Endothelial cell of umbilical vein (primary cell): ENCODE measurements around the gene CACNG5. TPM values are rescaled to one million over a fixed set of nuclear protein-coding genes. Genes with fewer than 3 reads are reported as not detected.

Experiments
- BruUV-seq: library from RNA; stranded (reverse); fragments of 400-500 nt; replicated peaks from 2 replicates; lab custom pipeline; 2021; lab: Mats Ljungman, UMichigan
- CTCF ChIA-PET: fragments of 300-600, 350-600 bp; sonication (Branson Sonifier 250); formaldehyde crosslinking; loops from one replicate; lab custom pipeline; 2021; ENCODE audit warnings: antibody characterized with exemption, inconsistent platforms; lab: Charles Lee
- POLR2A ChIA-PET: fragments of 300-600, 350-600 bp; sonication (Branson Sonifier 250); formaldehyde crosslinking; loops from one replicate; lab custom pipeline; 2021; ENCODE audit warnings: antibody characterized with exemption, inconsistent platforms; lab: Charles Lee
- DNase-seq: peaks from one replicate; pipeline ENCODE4 v3.0.0-alpha.2; 2011; ENCODE audit warnings: low read depth, low spot score
- FAIRE-seq: peaks from 2 replicates; lab custom pipeline; 2011; peaks lifted over from hg19 to GRCh38; lab: Jason Lieb, UNC
- H2AFZ ChIP-seq: 2 replicates; pipeline ENCODE4 v1.6.0; 2012; ENCODE audit warnings: low read depth, low read length, control low read depth, inconsistent platforms
- H3K27ac ChIP-seq: 2 replicates; pipeline ENCODE4 v1.5.1; 2011; ENCODE audit warnings: low read depth, mild to moderate bottlenecking, control low read depth, low read length, moderate library complexity; ENCODE audit not compliant: insufficient read depth
- H3K27me3 ChIP-seq, 2 experiments: 2 replicates each; pipeline versions ENCODE4 v1.6.0 to v1.6.1; 2011; ENCODE audit warnings: low read length in 2 of 2, mixed read lengths in 1 of 2; ENCODE audit not compliant: control insufficient read depth in 2 of 2, insufficient read depth in 2 of 2
- H3K36me3 ChIP-seq, 2 experiments: 2 replicates in 1 of 2; 3 replicates in 1 of 2; pipeline ENCODE4 v1.5.1; 2011; ENCODE audit warnings: low read length in 2 of 2, mild to moderate bottlenecking in 1 of 2, moderate library complexity in 1 of 2; ENCODE audit not compliant: control insufficient read depth in 2 of 2, insufficient read depth in 2 of 2; ENCODE audit errors: extremely low read depth in 1 of 2
- H3K4me1 ChIP-seq: 3 replicates; pipeline ENCODE4 v1.5.1; 2011; ENCODE audit warnings: mild to moderate bottlenecking, low read length; ENCODE audit not compliant: control insufficient read depth, insufficient read depth; ENCODE audit errors: extremely low read depth
- H3K4me2 ChIP-seq: 2 replicates; pipeline ENCODE4 v1.6.1; 2011; ENCODE audit warnings: low read length, control low read depth, mixed read lengths; ENCODE audit not compliant: insufficient read depth
- H3K4me3 ChIP-seq, 3 experiments: fragments of 200-600 bp in 1 of 3; sonication (generic), shearing (Covaris generic) in 1 of 3; replicated peaks in 1 of 3; 2 replicates each; pipeline ENCODE4 v1.5.1; 2011 to 2016; ENCODE audit warnings: control low read depth in 3 of 3, low read length in 3 of 3, mild to moderate bottlenecking in 2 of 3, inconsistent platforms in 1 of 3, low read depth in 1 of 3, moderate library complexity in 1 of 3; ENCODE audit not compliant: insufficient read depth in 1 of 3
- H3K79me2 ChIP-seq: 2 replicates; pipeline ENCODE4 v1.6.0; 2012; ENCODE audit warnings: low read length, inconsistent platforms; ENCODE audit not compliant: control insufficient read depth, insufficient read depth
- H3K9ac ChIP-seq: replicated peaks from 2 replicates; pipeline ENCODE3; 2011; ENCODE audit warnings: low read length, control low read depth; ENCODE audit not compliant: insufficient read depth; ENCODE audit errors: extremely low read depth
- H3K9me1 ChIP-seq: replicated peaks from 3 replicates; pipeline ENCODE4 v1.6.0; 2011; ENCODE audit warnings: mild to moderate bottlenecking, low read length; ENCODE audit not compliant: control insufficient read depth, insufficient read depth; ENCODE audit errors: extremely low read depth
- H3K9me3 ChIP-seq: replicated peaks from 2 replicates; pipeline ENCODE4 v1.5.1; 2012; ENCODE audit warnings: low read length, inconsistent platforms; ENCODE audit not compliant: control insufficient read depth, insufficient read depth
- H4K20me1 ChIP-seq: replicated peaks from 2 replicates; pipeline ENCODE3; 2011; ENCODE audit warnings: mild to moderate bottlenecking, low read length; ENCODE audit not compliant: control insufficient read depth, insufficient read depth; ENCODE audit errors: extremely low read depth
- CTCF ChIP-seq, 2 donors: IDR thresholded peaks; 1 replicate in 1 of 2; 2 replicates in 1 of 2; pipeline ENCODE4 v1.5.1; 2011; ENCODE audit warnings: low read length in 2 of 2, mild to moderate bottlenecking in 2 of 2, moderate library complexity in 2 of 2, control low read depth in 1 of 2, inconsistent platforms in 1 of 2, low read depth in 1 of 2; ENCODE audit not compliant: insufficient read depth in 1 of 2; ENCODE audit errors: extremely low read depth in 1 of 2
- EZH2 ChIP-seq: IDR thresholded peaks from 2 replicates; pipeline ENCODE4 v1.6.1; 2012; ENCODE audit warnings: borderline replicate concordance, low read depth, mild to moderate bottlenecking, moderate library complexity, low read length, inconsistent platforms; ENCODE audit not compliant: severe bottlenecking
- FOS ChIP-seq: IDR thresholded peaks from 2 replicates; pipeline ENCODE4 v1.6.1; 2011; ENCODE audit warnings: mild to moderate bottlenecking, low read length, moderate library complexity, borderline replicate concordance; ENCODE audit not compliant: insufficient read depth
- JUN ChIP-seq: IDR thresholded peaks from 2 replicates; pipeline ENCODE4 v1.6.1; 2011; ENCODE audit warnings: borderline replicate concordance, low read depth; ENCODE audit not compliant: insufficient read length, insufficient read depth
- MAX ChIP-seq: IDR thresholded peaks from 2 replicates; pipeline ENCODE4 v1.6.1; 2011; ENCODE audit not compliant: insufficient read depth, insufficient read length
- MYC ChIP-seq: IDR thresholded peaks from one replicate; pipeline ENCODE4 v1.6.1; 2011; ENCODE audit warnings: mild to moderate bottlenecking, low read depth, low read length
- POLR2AphosphoS5 ChIP-seq: IDR thresholded peaks from 2 replicates; pipeline ENCODE4 v1.6.1; 2012; ENCODE audit warnings: low read depth, mild to moderate bottlenecking, control low read depth, low read length, moderate library complexity; ENCODE audit not compliant: insufficient read depth
- dilution Hi-C: fragments of 300-500 bp; cut with MboI; formaldehyde crosslinking; loops from one replicate; pipeline ENCODE4 v1.15.0; 2019; ENCODE audit warnings: low sequenced_read_pairs; ENCODE audit not compliant: extremely low pct_ligation_motif_present
- intact Hi-C: fragments of 100-400 bp; cut with micrococcal nuclease; formaldehyde crosslinking; loops from one replicate; pipeline ENCODE4 v1.10.0; 2022
- polyA plus RNA-seq, 4 experiments: library from polyadenylated mRNA; depleted of rRNA in 3 of 4; stranded (reverse) in 3 of 4; unstranded in 1 of 4; fragments of >200 nt; gene quantifications; 2 replicates each; pipeline versions ENCODE4 v1.2.1 to v1.2.3, GENCODE V29; 2011 to 2012; ENCODE audit warnings: missing spikeins in 1 of 4
- total RNA-seq: library from RNA; stranded (reverse); gene quantifications from 2 replicates; pipeline ENCODE4 v1.2.3, GENCODE V29; 2021

CACNG5 gene
- total and polyA plus RNA-seq, 2 donors (not counting 3 experiments of a cell fraction or from before 2014, with no cell fraction given) = not detected

GRCh38 chr17:66791347-66791746 is 43.6 kb upstream of the CACNG5 start:
- Histone ChIP-seq H3K27me3 (no peaks in the 10 kb centered on the region), H3K4me2 (no peak overlapping the region), H3K79me2 (no peaks in the 10 kb centered on the region), H3K9me3 (no peaks in the 10 kb centered on the region), H3K4me3 (no peak overlapping the region), H3K9ac (no peak overlapping the region), H3K4me1 (no peaks in the 10 kb centered on the region), H3K9me1 (no peaks in the 10 kb centered on the region), H4K20me1 (no peaks in the 10 kb centered on the region), H3K36me3 (peaks cover 2 to 3% of the 10 kb centered on the region in 2 experiments), H2AFZ (no peak overlapping the region), H3K27ac (no peak overlapping the region)
- DNase-seq (no peak), FAIRE-seq (peak; percentile 28)
- CTCF ChIA-PET = interaction anchor here (1.2 kb wide), 1 partner anchor 64 kb away, joined by 5 read pairs; no protein-coding TSS in a partner anchor
- POLR2A ChIA-PET = no interaction called here
- TF ChIP-seq MAX = no peak
- TF ChIP-seq MYC = no peak
- no peak for TF ChIP-seq CTCF (IDR thresholded peaks at IDR 0.05; ENCODE audit: extremely low read depth in 1 of 2, insufficient read depth in 1 of 2, low read depth in 1 of 2, low read length in 2 of 2)
- no peak for TF ChIP-seq POLR2AphosphoS5
- TF ChIP-seq JUN = no peak
- TF ChIP-seq FOS = no peak
- no peak for TF ChIP-seq EZH2
- dilution Hi-C loops (no loop called here), intact Hi-C loops (no loop called here)
- BruUV-seq = no TSS peak
